Spleen (tissue), 7 donors: ENCODE data around the gene MAN2A2.

Experiments used
- POLR2AphosphoS5 ChIP-seq, 3 donors: sonication (generic); formaldehyde crosslinking; IDR thresholded peaks; one replicate each; pipeline ENCODE4 v1.5.1; 2017; ENCODE audit warnings: antibody characterized with exemption in 3 of 3
- TF ChIP-seq, protein P1 (sequence below), 11 experiments: fragments of 200-600 bp in 7 of 11; fragments of 450-650 bp in 4 of 11; sonication (generic) in 4 of 11; IDR thresholded peaks in 8 of 11; conservative IDR thresholded peaks in 3 of 11; 1 replicate in 7 of 11; 2 replicates in 4 of 11; pipeline versions ENCODE4 v1.4.0 to v1.8.0; 2016 to 2021; ENCODE audit warnings: antibody characterized with exemption in 11 of 11, inconsistent platforms in 4 of 11, mild to moderate bottlenecking in 1 of 11
- donor health status: DM: no; HTN: no; CAD: no; lungs with moderate emphysema.
- donor health status: DM: no; HTN: no; CAD: no.
- donor health status: DM: no; HTN: no; CAD: no.

DNA sequence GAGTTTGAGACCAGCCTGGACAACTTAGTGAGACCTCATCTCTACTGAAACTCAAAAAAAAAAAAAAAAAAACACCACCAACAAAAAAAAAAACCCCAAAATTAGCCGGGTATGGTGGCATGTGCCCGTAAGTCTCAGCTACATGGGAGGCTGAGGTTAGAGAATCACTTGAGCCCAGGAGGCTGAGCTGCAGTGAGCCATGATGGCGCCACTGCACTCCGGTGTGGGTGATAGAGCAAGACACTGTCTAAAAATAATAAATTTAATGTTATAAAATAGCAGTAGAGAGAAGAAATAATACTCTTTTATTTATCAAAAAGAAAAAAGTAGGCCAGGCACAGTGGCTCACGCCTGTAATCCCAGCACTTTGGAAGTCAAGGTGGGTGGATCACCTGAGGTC lies 69.0 kb downstream of the MAN2A2 start:
- TF ChIP-seq, protein P1, sequence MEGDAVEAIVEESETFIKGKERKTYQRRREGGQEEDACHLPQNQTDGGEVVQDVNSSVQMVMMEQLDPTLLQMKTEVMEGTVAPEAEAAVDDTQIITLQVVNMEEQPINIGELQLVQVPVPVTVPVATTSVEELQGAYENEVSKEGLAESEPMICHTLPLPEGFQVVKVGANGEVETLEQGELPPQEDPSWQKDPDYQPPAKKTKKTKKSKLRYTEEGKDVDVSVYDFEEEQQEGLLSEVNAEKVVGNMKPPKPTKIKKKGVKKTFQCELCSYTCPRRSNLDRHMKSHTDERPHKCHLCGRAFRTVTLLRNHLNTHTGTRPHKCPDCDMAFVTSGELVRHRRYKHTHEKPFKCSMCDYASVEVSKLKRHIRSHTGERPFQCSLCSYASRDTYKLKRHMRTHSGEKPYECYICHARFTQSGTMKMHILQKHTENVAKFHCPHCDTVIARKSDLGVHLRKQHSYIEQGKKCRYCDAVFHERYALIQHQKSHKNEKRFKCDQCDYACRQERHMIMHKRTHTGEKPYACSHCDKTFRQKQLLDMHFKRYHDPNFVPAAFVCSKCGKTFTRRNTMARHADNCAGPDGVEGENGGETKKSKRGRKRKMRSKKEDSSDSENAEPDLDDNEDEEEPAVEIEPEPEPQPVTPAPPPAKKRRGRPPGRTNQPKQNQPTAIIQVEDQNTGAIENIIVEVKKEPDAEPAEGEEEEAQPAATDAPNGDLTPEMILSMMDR (IDR thresholded peaks at IDR 0.05 in 8 of 11, conservative IDR thresholded peaks at IDR 0.05 in 3 of 11): no peak
- TF ChIP-seq POLR2AphosphoS5 (IDR thresholded peaks at IDR 0.05): no peak
